SH-SY5Y (cell line): ENCODE measurements around the gene TMIGD3.

Experiments
- GATA2 ChIP-seq: IDR thresholded peaks from 2 replicates; pipeline ENCODE4 v1.6.1; 2011; ENCODE audit warnings: mild to moderate bottlenecking, low read depth, low read length
- GATA3 ChIP-seq: IDR thresholded peaks from 2 replicates; pipeline ENCODE4 v1.6.1; 2011; ENCODE audit warnings: low read depth, mild to moderate bottlenecking, low read length, moderate library complexity

GRCh38 chr1:111512931-111513330, 9.5 kb upstream of the TMIGD3 start:
- TF ChIP-seq GATA3 = no peak
- TF ChIP-seq GATA2 = no peak
